IMR-90 (cell line): ENCODE data around the gene PHF21A. TPM values are rescaled to one million over a fixed set of nuclear protein-coding genes. Genes with fewer than 3 reads are reported as not detected.

Source experiments
- ATAC-seq: fragments of 200-7000 bp; cut with Tn5 transposase; 2 replicates; pipeline ENCODE4 v1.9.1; 2020; ENCODE audit warnings: low read depth, mild to moderate bottlenecking, moderate library complexity
- BruUV-seq: library from RNA; stranded (reverse); fragments of 400-500 nt; replicated peaks from 2 replicates; lab custom pipeline; 2021; lab: Mats Ljungman, UMichigan
- CTCF ChIA-PET: fragments of 300-600 bp; formaldehyde crosslinking; extraction: SDS; loops from one replicate; lab custom pipeline; 2021; ENCODE audit warnings: antibody characterized with exemption; lab: Yijun Ruan, JAX
- POLR2A ChIA-PET: fragments of 300-600 bp; sonication (Branson Sonifier 250); formaldehyde crosslinking; loops from one replicate; lab custom pipeline; 2022; ENCODE audit warnings: antibody characterized with exemption; ENCODE audit not compliant: unreplicated experiment; lab: Charles Lee
- DNase-seq: peaks from one replicate; pipeline ENCODE4 v3.0.0; 2013
- H2AFZ ChIP-seq: replicated peaks from 2 replicates; pipeline ENCODE3; 2013; ENCODE audit warnings: low read length, mild to moderate bottlenecking; ENCODE audit not compliant: poor library complexity
- H2AK5ac ChIP-seq: 2 replicates; pipeline ENCODE4 v1.6.1; 2013; ENCODE audit warnings: low read depth, low read length, inconsistent platforms
- H2AK9ac ChIP-seq: replicated peaks from 2 replicates; pipeline ENCODE3; 2013; ENCODE audit warnings: mild to moderate bottlenecking, low read depth, low read length, moderate library complexity; ENCODE audit not compliant: poor library complexity
- H2BK120ac ChIP-seq: 2 replicates; pipeline ENCODE4 v1.6.1; 2013; ENCODE audit warnings: low read depth, low read length, inconsistent platforms
- H2BK15ac ChIP-seq: 3 replicates; pipeline ENCODE4 v1.6.1; 2013; ENCODE audit warnings: low read depth, low read length, inconsistent platforms
- H2BK20ac ChIP-seq: 2 replicates; pipeline ENCODE4 v1.6.1; 2013; ENCODE audit warnings: low read depth, mild to moderate bottlenecking, inconsistent platforms, low read length, moderate library complexity
- H2BK5ac ChIP-seq: 2 replicates; pipeline ENCODE4 v1.6.1; 2013; ENCODE audit warnings: mild to moderate bottlenecking, low read depth, low read length, inconsistent platforms; ENCODE audit not compliant: poor library complexity, severe bottlenecking
- H3K14ac ChIP-seq: replicated peaks from 2 replicates; pipeline ENCODE4 v1.6.1; 2013; ENCODE audit warnings: low read depth, low read length, inconsistent platforms
- H3K18ac ChIP-seq: 2 replicates; pipeline ENCODE4 v1.6.1; 2013; ENCODE audit warnings: low read depth, low read length, control low read depth
- H3K23ac ChIP-seq: 2 replicates; pipeline ENCODE4 v1.6.1; 2013; ENCODE audit warnings: low read depth, low read length, inconsistent platforms
- H3K27ac ChIP-seq: 2 replicates; pipeline ENCODE4 v1.5.1; 2013; ENCODE audit warnings: mild to moderate bottlenecking, control low read depth, low read length; ENCODE audit not compliant: insufficient read depth
- H3K27me3 ChIP-seq: 2 replicates; pipeline ENCODE4 v1.6.1; 2013; ENCODE audit warnings: low read length; ENCODE audit not compliant: control insufficient read depth, insufficient read depth
- H3K36me3 ChIP-seq: 2 replicates; pipeline ENCODE4 v1.6.1; 2013; ENCODE audit warnings: low read length, mixed read lengths; ENCODE audit not compliant: control insufficient read depth, insufficient read depth
- H3K4ac ChIP-seq: 2 replicates; pipeline ENCODE4 v1.6.1; 2013; ENCODE audit warnings: low read depth, low read length, inconsistent platforms
- H3K4me1 ChIP-seq: 2 replicates; pipeline ENCODE4 v1.6.1; 2013; ENCODE audit warnings: low read length, mixed read lengths; ENCODE audit not compliant: control insufficient read depth, insufficient read depth
- H3K4me2 ChIP-seq: 2 replicates; pipeline ENCODE4 v1.6.1; 2013; ENCODE audit warnings: low read depth, mild to moderate bottlenecking, control low read depth, low read length, moderate library complexity
- H3K4me3 ChIP-seq: 2 replicates; pipeline ENCODE4 v1.5.1; 2013; ENCODE audit warnings: low read depth, mild to moderate bottlenecking, control low read depth, low read length, moderate library complexity; ENCODE audit not compliant: insufficient read depth
- H3K56ac ChIP-seq: 2 replicates; pipeline ENCODE4 v1.6.1; 2013; ENCODE audit warnings: low read length, inconsistent platforms; ENCODE audit not compliant: insufficient read depth; ENCODE audit errors: extremely low read depth
- H3K79me1 ChIP-seq, 2 experiments: 2 replicates each; pipeline ENCODE4 v1.6.1; 2013; ENCODE audit warnings: low read length in 2 of 2, inconsistent platforms in 1 of 2, low read depth in 1 of 2
- H3K9ac ChIP-seq: 2 replicates; pipeline ENCODE4 v1.6.1; 2013; ENCODE audit warnings: low read depth, low read length, control low read depth
- H3K9me1 ChIP-seq: 2 replicates; pipeline ENCODE4 v1.6.1; 2013; ENCODE audit warnings: low read length, inconsistent platforms; ENCODE audit not compliant: insufficient read depth
- H3K9me3 ChIP-seq: 2 replicates; pipeline ENCODE4 v1.6.1; 2013; ENCODE audit warnings: low read length; ENCODE audit not compliant: control insufficient read depth, insufficient read depth
- H4K20me1 ChIP-seq: 2 replicates; pipeline ENCODE4 v1.6.1; 2013; ENCODE audit warnings: low read length, inconsistent platforms; ENCODE audit not compliant: insufficient read depth
- H4K5ac ChIP-seq: 2 replicates; pipeline ENCODE4 v1.6.1; 2013; ENCODE audit warnings: mild to moderate bottlenecking, low read depth, low read length, control low read depth
- H4K8ac ChIP-seq, 2 experiments: 2 replicates each; pipeline ENCODE4 v1.6.1; 2013; ENCODE audit warnings: low read depth in 2 of 2, low read length in 2 of 2, control low read depth in 1 of 2, inconsistent platforms in 1 of 2
- H4K91ac ChIP-seq: 2 replicates; pipeline ENCODE4 v1.6.1; 2013; ENCODE audit warnings: low read depth, low read length, inconsistent platforms; ENCODE audit not compliant: insufficient read depth
- BHLHE40 ChIP-seq: fragments of 150-350 bp; IDR thresholded peaks from 2 replicates; pipeline ENCODE4 v1.6.1; 2016; ENCODE audit warnings: mild to moderate bottlenecking, low read depth, low read length
- CEBPB ChIP-seq: IDR thresholded peaks from 2 replicates; pipeline ENCODE4 v1.6.1; 2012; ENCODE audit warnings: low read depth, low read length, improper control_type of control experiment
- ELK1 ChIP-seq: fragments of 150-350 bp; IDR thresholded peaks from 2 replicates; pipeline ENCODE4 v1.6.1; 2016; ENCODE audit warnings: low read depth, mild to moderate bottlenecking, low read length, moderate library complexity, borderline replicate concordance
- FOS ChIP-seq: fragments of 150-350 bp; IDR thresholded peaks from 2 replicates; pipeline ENCODE4 v1.6.1; 2016; ENCODE audit warnings: low read depth, low read length
- MAFK ChIP-seq: IDR thresholded peaks from 2 replicates; pipeline ENCODE4 v1.6.1; 2012; ENCODE audit warnings: low read depth, low read length, improper control_type of control experiment
- NFE2L2 ChIP-seq: fragments of 150-350 bp; IDR thresholded peaks from 2 replicates; pipeline ENCODE4 v1.6.1; 2016; ENCODE audit warnings: low read depth, mild to moderate bottlenecking, low read length
- RAD21 ChIP-seq: IDR thresholded peaks from 2 replicates; pipeline ENCODE4 v1.6.1; 2012; ENCODE audit warnings: low read length, improper control_type of control experiment
- RCOR1 ChIP-seq: IDR thresholded peaks from 2 replicates; pipeline ENCODE4 v1.6.1; 2012; ENCODE audit warnings: mild to moderate bottlenecking, low read length, improper control_type of control experiment; ENCODE audit not compliant: insufficient replicate concordance
- SMC3 ChIP-seq: fragments of 150-350 bp; IDR thresholded peaks from 2 replicates; pipeline ENCODE4 v1.6.1; 2016; ENCODE audit warnings: low read depth, mild to moderate bottlenecking, antibody characterized with exemption, low read length, moderate library complexity
- WGBS, 2 experiments: methylation state at CpG; one replicate each; pipeline versions ENCODE4 v1.1.5 to v1.1.7; 2013; ENCODE audit warnings: missing lambda C conversion rate in 2 of 2; ENCODE audit not compliant: insufficient read length in 1 of 2; ENCODE audit errors: extremely low coverage in 2 of 2; 5-methylcytosine and 5-hydroxymethylcytosine counted together
- dilution Hi-C: fragments of 300-500 bp; cut with HindIII; formaldehyde crosslinking; loops from one replicate; pipeline ENCODE4 v1.14.3; 2018; ENCODE audit warnings: low sequenced_read_pairs; ENCODE audit not compliant: unreplicated experiment
- in situ Hi-C: fragments of 300-500 bp; cut with MboI; formaldehyde crosslinking; loops from 3 replicates; pipeline ENCODE4 v1.14.3; 2019; ENCODE audit warnings: low sequenced_read_pairs, inconsistent platforms, mixed read lengths
- intact Hi-C: fragments of 100-400 bp; cut with micrococcal nuclease; formaldehyde crosslinking; loops from 2 replicates; pipeline ENCODE4 v1.10.0; 2022
- polyA plus RNA-seq, 3 experiments: library from polyadenylated mRNA; depleted of rRNA; stranded (reverse); fragments of >200 nt; gene quantifications; 2 replicates each; pipeline ENCODE4 v1.2.3, GENCODE V29; 2012; ENCODE audit warnings: low replicate concordance in 1 of 3
- total RNA-seq: library from RNA; depleted of rRNA; stranded (reverse); fragments of >200 nt; gene quantifications from 2 replicates; pipeline ENCODE4 v1.2.3, GENCODE V29; 2012
- TF ChIP-seq, protein P1 (sequence below): fragments of 150-350 bp; IDR thresholded peaks from 2 replicates; pipeline ENCODE4 v1.6.1; 2017; ENCODE audit warnings: mild to moderate bottlenecking, antibody characterized with exemption, low read length, low read depth

The PHF21A gene
- total and polyA plus RNA-seq, 2 of the 4 experiments (the other 2 are of a cell fraction): 9.0 to 20.6 TPM

GRCh38 chr11:45921561-45922424 is 199.5 kb downstream of the PHF21A start:
- Histone ChIP-seq H2BK120ac (no peak overlapping the region), H4K8ac (no peak overlapping the region), H3K23ac (no peak overlapping the region), H4K5ac (no peak overlapping the region), H3K27ac (no peak overlapping the region), H3K9me3 (no peaks in the 10 kb centered on the region), H2BK20ac (no peak overlapping the region), H3K4ac (no peak overlapping the region), H3K27me3 (peaks cover 45% of the 10 kb centered on the region), H3K4me1 (no peaks in the 10 kb centered on the region), H4K91ac (no peak overlapping the region), H3K9me1 (0 out of 2 replicates have a peak, but pooled peaks cover 5% of the 10 kb centered on the region), H3K56ac (no peak overlapping the region), H3K9ac (no peak overlapping the region), H2AK9ac (no peak overlapping the region), H2AK5ac (no peak overlapping the region), H3K18ac (no peak overlapping the region), H2BK5ac (no peak overlapping the region), H4K20me1 (peaks cover 3% of the 10 kb centered on the region), H3K4me2 (no peak overlapping the region), H2BK15ac (no peak overlapping the region), H3K36me3 (no peaks in the 10 kb centered on the region), H3K14ac (no peak overlapping the region), H2AFZ (no peak overlapping the region), H3K79me1 (peaks cover 6 to 8% of the 10 kb centered on the region in 2 experiments), H3K4me3 (no peak overlapping the region)
- intact Hi-C loops: no loop called here
- DNase-seq: no peak
- WGBS, 2 experiments: 22% methylated on average over 7 of the region's 54 CpGs; no CpG with 5 or more reads in 1 of the 2 experiments
- TF ChIP-seq FOS (no peak), ELK1 (no peak), NFE2L2 (no peak), MAFK (no peak), BHLHE40 (no peak), CEBPB (no peak), RCOR1 (no peak), RAD21 (no peak), SMC3 (no peak)
- TF ChIP-seq, protein P1, sequence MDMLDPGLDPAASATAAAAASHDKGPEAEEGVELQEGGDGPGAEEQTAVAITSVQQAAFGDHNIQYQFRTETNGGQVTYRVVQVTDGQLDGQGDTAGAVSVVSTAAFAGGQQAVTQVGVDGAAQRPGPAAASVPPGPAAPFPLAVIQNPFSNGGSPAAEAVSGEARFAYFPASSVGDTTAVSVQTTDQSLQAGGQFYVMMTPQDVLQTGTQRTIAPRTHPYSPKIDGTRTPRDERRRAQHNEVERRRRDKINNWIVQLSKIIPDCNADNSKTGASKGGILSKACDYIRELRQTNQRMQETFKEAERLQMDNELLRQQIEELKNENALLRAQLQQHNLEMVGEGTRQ: no peak
- in situ Hi-C loops: no loop called here
- ATAC-seq: no peak
- BruUV-seq: no TSS peak
- dilution Hi-C loops: no loop called here
- ChIA-PET POLR2A (no interaction called here), CTCF (no interaction called here)
